Loucy (cell line): ENCODE data around the gene KIAA0232.
"Not testable (repeated sequence)": the region's sequence is repeated elsewhere in the genome, so short reads cannot be mapped to it uniquely, and the experiment has no call there.

ENCODE experiments used
- H2AFZ ChIP-seq: fragments of 200-600 bp; sonication (generic); 2 replicates; pipeline ENCODE4 v1.6.0; 2016; ENCODE audit warnings: antibody characterized with exemption, mild to moderate bottlenecking, low read length, moderate library complexity
- H3F3A ChIP-seq: fragments of 200-600 bp; 2 replicates; pipeline ENCODE4 v1.6.0; 2016; ENCODE audit warnings: antibody characterized with exemption, low read depth, mild to moderate bottlenecking
- H3K27me3 ChIP-seq: fragments of 200-600 bp; sonication (generic); 2 replicates; pipeline ENCODE4 v1.6.1; 2014; ENCODE audit warnings: low read length, mild to moderate bottlenecking; ENCODE audit not compliant: insufficient read depth, poor library complexity, severe bottlenecking
- H3K36me3 ChIP-seq: fragments of 200-600 bp; sonication (generic); 2 replicates; pipeline ENCODE4 v1.6.1; 2016; ENCODE audit warnings: low read length; ENCODE audit not compliant: insufficient read depth
- H3K4me1 ChIP-seq: fragments of 200-600 bp; sonication (generic); 2 replicates; pipeline ENCODE4 v1.5.1; 2014; ENCODE audit warnings: low read length, mild to moderate bottlenecking; ENCODE audit not compliant: insufficient read depth, poor library complexity, severe bottlenecking
- H3K4me2 ChIP-seq: fragments of 200-600 bp; sonication (generic); 2 replicates; pipeline ENCODE4 v1.6.0; 2014; ENCODE audit warnings: antibody characterized with exemption, low read length, low read depth, mild to moderate bottlenecking; ENCODE audit not compliant: poor library complexity, severe bottlenecking
- H3K4me3 ChIP-seq: fragments of 200-600 bp; sonication (generic); 2 replicates; pipeline ENCODE4 v1.5.1; 2014; ENCODE audit warnings: low read length, mild to moderate bottlenecking, mixed read lengths; ENCODE audit not compliant: poor library complexity, severe bottlenecking
- H3K79me2 ChIP-seq: fragments of 200-600 bp; sonication (generic); 2 replicates; pipeline ENCODE4 v1.6.1; 2014; ENCODE audit warnings: low read length; ENCODE audit not compliant: insufficient read depth
- H3K9ac ChIP-seq: fragments of 200-600 bp; sonication (generic); 2 replicates; pipeline ENCODE4 v1.6.0; 2014; ENCODE audit warnings: mild to moderate bottlenecking, low read depth, low read length, moderate library complexity; ENCODE audit not compliant: poor library complexity, severe bottlenecking
- H3K9me2 ChIP-seq: fragments of 200-600 bp; sonication (generic); replicated peaks from 2 replicates; pipeline ENCODE4 v1.6.1; 2016; ENCODE audit warnings: low read depth, low read length, mixed read lengths
- H3K9me3 ChIP-seq: fragments of 200-600 bp; sonication (generic); 2 replicates; pipeline ENCODE4 v1.6.1; 2014; ENCODE audit warnings: mild to moderate bottlenecking, antibody characterized with exemption, low read length, low read depth; ENCODE audit not compliant: insufficient read depth
- H4K20me1 ChIP-seq: fragments of 200-600 bp; sonication (generic); 2 replicates; pipeline ENCODE4 v1.6.0; 2014; ENCODE audit warnings: antibody characterized with exemption, low read length, mild to moderate bottlenecking; ENCODE audit not compliant: insufficient read depth, poor library complexity, severe bottlenecking
- CTCF ChIP-seq: fragments of 200-600 bp; sonication (generic); conservative IDR thresholded peaks from 2 replicates; pipeline ENCODE4 v1.5.1; 2014; ENCODE audit warnings: mild to moderate bottlenecking, antibody characterized with exemption, low read length
- EZH2phosphoT487 ChIP-seq: fragments of 200-600 bp; IDR thresholded peaks from 2 replicates; pipeline ENCODE4 v1.6.1; 2018; ENCODE audit warnings: antibody characterized with exemption, mild to moderate bottlenecking, moderate library complexity, borderline replicate concordance

Gene KIAA0232

GRCh38 chr4:6829086-6829485 is 46.6 kb downstream of the KIAA0232 start:
- H3K4me3 ChIP-seq = no peak overlapping the region
- H3K79me2 ChIP-seq = peaks cover 21% of the 10 kb centered on the region; the same call in 1 of the 2 replicates
- no peak overlapping the region for H2AFZ ChIP-seq
- peaks cover 20% of the 10 kb centered on the region for H3K4me1 ChIP-seq
- H3K27me3 ChIP-seq = no peaks in the 10 kb centered on the region
- no peaks in the 10 kb centered on the region for H3K9me3 ChIP-seq
- H3K9ac ChIP-seq = no peak overlapping the region
- H3K4me2 ChIP-seq = no peak overlapping the region
- peaks cover 10% of the 10 kb centered on the region for H4K20me1 ChIP-seq
- no peak for TF ChIP-seq CTCF
- TF ChIP-seq EZH2phosphoT487 = no peak
- peaks cover 59% of the 10 kb centered on the region; the same call in 1 of the 2 replicates for H3K36me3 ChIP-seq
- H3F3A ChIP-seq = no peaks in the 10 kb centered on the region
- H3K9me2 ChIP-seq = no peaks in the 10 kb centered on the region

GRCh38 chr4:6834867-6835266 is 52.3 kb downstream of the KIAA0232 start:
- peaks cover 9% of the 10 kb centered on the region for H3K4me1 ChIP-seq
- H3K79me2 ChIP-seq = peaks cover 6% of the 10 kb centered on the region; the same call in 1 of the 2 replicates
- no peak overlapping the region for H3K4me2 ChIP-seq
- H3K36me3 ChIP-seq = peaks cover 32% of the 10 kb centered on the region; the same call in 1 of the 2 replicates
- peaks cover 3% of the 10 kb centered on the region for H4K20me1 ChIP-seq
- no peak overlapping the region for H3K4me3 ChIP-seq
- no peaks in the 10 kb centered on the region for H3K9me3 ChIP-seq
- H3K27me3 ChIP-seq = no peaks in the 10 kb centered on the region
- no peak overlapping the region for H3K9ac ChIP-seq
- H3F3A ChIP-seq = no peaks in the 10 kb centered on the region
- H2AFZ ChIP-seq = no peak overlapping the region
- no peaks in the 10 kb centered on the region for H3K9me2 ChIP-seq
- TF ChIP-seq EZH2phosphoT487 = no peak
- no peak for TF ChIP-seq CTCF

- H2AFZ ChIP-seq, H3F3A ChIP-seq, H3K4me3 ChIP-seq, H4K20me1 ChIP-seq, H3K9me3 ChIP-seq, H3K4me2 ChIP-seq, H3K9ac ChIP-seq, H3K27me3 ChIP-seq, H3K9me2 ChIP-seq: not testable (repeated sequence)
- Histone ChIP-seq H3K4me1 (peaks cover 14% of the 10 kb centered on the region), H3K36me3 (peaks cover 27% of the 10 kb centered on the region; the same call in 1 of the 2 replicates), H3K79me2 (peaks cover 13% of the 10 kb centered on the region)
Measured at GRCh38 chr4:6835616-6836015, 53.1 kb downstream of the KIAA0232 start.

GRCh38 chr4:6837106-6837505 is 54.6 kb downstream of the KIAA0232 start:
- Histone ChIP-seq H3K36me3 (peaks cover 26% of the 10 kb centered on the region; the same call in 1 of the 2 replicates), H3K79me2 (peaks cover 13% of the 10 kb centered on the region)
- H3K9me3 ChIP-seq, H3K27me3 ChIP-seq, H3F3A ChIP-seq, H3K4me3 ChIP-seq, H3K9me2 ChIP-seq, H2AFZ ChIP-seq, H3K9ac ChIP-seq, H3K4me2 ChIP-seq, H4K20me1 ChIP-seq, H3K4me1 ChIP-seq: not testable (repeated sequence)
